Esophagus squamous epithelium (tissue), 4 donors: Measurements from ENCODE around the gene GBX1.

Source experiments
- POLR2A ChIP-seq, 4 donors: fragments of 450-650 bp; IDR thresholded peaks; one replicate each; pipeline ENCODE4 v1.6.1; 2017; ENCODE audit warnings: antibody characterized with exemption in 4 of 4, mild to moderate bottlenecking in 4 of 4, moderate library complexity in 3 of 4
- TF ChIP-seq, protein P1 (sequence below), 6 experiments: fragments of 450-650 bp in 4 of 6; fragments of 200-600 bp in 2 of 6; sonication (generic) in 2 of 6; IDR thresholded peaks; one replicate each; pipeline ENCODE4 v1.5.1; 2016 to 2019; ENCODE audit warnings: antibody characterized with exemption in 6 of 6, mild to moderate bottlenecking in 4 of 6, moderate library complexity in 4 of 6

DNA sequence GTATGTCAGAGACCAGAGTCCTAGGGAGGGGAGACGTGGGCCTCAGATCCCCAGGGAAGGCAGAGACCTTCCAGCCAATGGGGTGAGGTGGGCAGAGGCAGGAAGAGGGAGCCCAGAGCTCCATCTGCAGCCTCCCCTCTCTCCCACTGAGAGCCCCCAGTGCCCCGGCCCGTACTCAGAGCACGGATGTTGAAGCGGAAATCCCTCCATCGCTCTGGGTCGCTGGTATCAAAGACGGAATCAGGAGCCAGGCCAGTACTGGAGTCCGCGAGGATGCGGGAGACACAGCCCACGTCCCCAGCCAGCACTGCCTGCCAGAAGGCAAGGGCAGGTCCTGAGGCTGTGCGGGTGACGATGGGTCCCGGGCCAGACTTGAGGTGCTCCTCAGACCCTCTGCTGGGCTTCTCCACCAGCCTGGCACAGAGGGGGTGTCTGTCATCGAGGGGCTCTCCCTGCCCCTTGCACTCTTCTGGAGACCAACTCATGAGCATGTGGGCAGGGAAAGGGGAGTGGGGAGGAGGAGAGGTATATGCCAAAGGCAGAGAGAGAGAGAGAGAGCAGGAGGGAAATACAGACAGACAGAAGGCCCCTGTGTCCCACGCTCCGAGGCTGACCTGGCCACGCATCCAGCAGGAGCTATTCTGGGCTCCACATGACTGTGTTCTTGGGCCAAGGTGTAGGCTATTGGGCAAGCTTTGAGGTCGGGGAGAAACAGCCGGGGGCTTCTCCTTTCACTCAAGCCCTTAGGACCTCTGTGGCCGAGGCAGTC is 19.3 kb upstream of the GBX1 start, which contains the start of gene ASB10:
- TF ChIP-seq, protein P1, sequence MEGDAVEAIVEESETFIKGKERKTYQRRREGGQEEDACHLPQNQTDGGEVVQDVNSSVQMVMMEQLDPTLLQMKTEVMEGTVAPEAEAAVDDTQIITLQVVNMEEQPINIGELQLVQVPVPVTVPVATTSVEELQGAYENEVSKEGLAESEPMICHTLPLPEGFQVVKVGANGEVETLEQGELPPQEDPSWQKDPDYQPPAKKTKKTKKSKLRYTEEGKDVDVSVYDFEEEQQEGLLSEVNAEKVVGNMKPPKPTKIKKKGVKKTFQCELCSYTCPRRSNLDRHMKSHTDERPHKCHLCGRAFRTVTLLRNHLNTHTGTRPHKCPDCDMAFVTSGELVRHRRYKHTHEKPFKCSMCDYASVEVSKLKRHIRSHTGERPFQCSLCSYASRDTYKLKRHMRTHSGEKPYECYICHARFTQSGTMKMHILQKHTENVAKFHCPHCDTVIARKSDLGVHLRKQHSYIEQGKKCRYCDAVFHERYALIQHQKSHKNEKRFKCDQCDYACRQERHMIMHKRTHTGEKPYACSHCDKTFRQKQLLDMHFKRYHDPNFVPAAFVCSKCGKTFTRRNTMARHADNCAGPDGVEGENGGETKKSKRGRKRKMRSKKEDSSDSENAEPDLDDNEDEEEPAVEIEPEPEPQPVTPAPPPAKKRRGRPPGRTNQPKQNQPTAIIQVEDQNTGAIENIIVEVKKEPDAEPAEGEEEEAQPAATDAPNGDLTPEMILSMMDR (IDR thresholded peaks at IDR 0.05): no peak
- no peak for TF ChIP-seq POLR2A (IDR thresholded peaks at IDR 0.05)
